B cell (primary cell): ENCODE results near the gene PIM2.

Experiments used
- EZH2 ChIP-seq: IDR thresholded peaks from 2 replicates; pipeline ENCODE4 v1.6.1; 2012; ENCODE audit warnings: borderline replicate concordance, low read depth, mild to moderate bottlenecking, moderate library complexity, low read length; ENCODE audit not compliant: insufficient read depth, poor library complexity, severe bottlenecking
- TF ChIP-seq, protein P1 (sequence below): fragments of 200-600 bp; IDR thresholded peaks from one replicate; pipeline ENCODE4 v1.8.0; 2022; ENCODE audit warnings: antibody characterized with exemption, mild to moderate bottlenecking

- TF ChIP-seq, protein P1, sequence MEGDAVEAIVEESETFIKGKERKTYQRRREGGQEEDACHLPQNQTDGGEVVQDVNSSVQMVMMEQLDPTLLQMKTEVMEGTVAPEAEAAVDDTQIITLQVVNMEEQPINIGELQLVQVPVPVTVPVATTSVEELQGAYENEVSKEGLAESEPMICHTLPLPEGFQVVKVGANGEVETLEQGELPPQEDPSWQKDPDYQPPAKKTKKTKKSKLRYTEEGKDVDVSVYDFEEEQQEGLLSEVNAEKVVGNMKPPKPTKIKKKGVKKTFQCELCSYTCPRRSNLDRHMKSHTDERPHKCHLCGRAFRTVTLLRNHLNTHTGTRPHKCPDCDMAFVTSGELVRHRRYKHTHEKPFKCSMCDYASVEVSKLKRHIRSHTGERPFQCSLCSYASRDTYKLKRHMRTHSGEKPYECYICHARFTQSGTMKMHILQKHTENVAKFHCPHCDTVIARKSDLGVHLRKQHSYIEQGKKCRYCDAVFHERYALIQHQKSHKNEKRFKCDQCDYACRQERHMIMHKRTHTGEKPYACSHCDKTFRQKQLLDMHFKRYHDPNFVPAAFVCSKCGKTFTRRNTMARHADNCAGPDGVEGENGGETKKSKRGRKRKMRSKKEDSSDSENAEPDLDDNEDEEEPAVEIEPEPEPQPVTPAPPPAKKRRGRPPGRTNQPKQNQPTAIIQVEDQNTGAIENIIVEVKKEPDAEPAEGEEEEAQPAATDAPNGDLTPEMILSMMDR: no peak
- no peak for TF ChIP-seq EZH2
Measured at GRCh38 chrX:48942895-48943294, 24.1 kb upstream of the PIM2 start.
